Activated CD4-positive, alpha-beta T cell treated with anti-CD3 and anti-CD28 coated beads, Interleukin-2, Interleukin-4, amounts not matched to agents 100 ng/mL and 50 ng/mL, durations not matched to agents 16 hours and 8 hours (primary cell): ENCODE measurements around the gene PCYT2.

ENCODE experiments used
- DNase-seq: peaks from one replicate; pipeline ENCODE4 v3.0.0-alpha.2; 2020; ENCODE audit warnings: low spot score

The PCYT2 gene

DNA sequence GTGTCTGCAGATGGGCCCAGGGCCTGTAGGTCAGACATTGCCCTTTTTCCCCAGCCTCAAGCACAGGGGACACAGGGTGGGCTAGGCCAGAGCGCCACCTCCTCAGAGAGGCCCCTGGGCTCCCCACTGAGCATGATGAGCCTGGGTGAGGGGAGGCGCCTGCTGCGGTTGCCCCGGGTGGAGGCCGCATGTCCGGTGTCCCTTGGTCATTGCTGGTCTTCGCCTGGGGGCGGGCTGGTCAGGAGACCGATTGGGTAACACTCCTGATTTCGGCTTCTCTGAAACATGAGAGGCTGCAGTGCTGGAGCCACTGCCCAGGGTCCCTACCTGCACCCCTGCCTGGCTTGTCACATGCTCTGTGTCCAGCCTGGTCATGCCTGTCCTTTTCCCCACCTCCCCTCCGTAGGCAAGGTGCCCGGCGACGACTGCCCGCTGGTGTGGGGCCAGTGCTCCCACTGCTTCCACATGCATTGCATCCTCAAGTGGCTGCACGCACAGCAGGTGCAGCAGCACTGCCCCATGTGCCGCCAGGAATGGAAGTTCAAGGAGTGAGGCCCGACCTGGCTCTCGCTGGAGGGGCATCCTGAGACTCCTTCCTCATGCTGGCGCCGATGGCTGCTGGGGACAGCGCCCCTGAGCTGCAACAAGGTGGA, 11.6 kb downstream of the PCYT2 start:
- no peak for DNase-seq

DNA sequence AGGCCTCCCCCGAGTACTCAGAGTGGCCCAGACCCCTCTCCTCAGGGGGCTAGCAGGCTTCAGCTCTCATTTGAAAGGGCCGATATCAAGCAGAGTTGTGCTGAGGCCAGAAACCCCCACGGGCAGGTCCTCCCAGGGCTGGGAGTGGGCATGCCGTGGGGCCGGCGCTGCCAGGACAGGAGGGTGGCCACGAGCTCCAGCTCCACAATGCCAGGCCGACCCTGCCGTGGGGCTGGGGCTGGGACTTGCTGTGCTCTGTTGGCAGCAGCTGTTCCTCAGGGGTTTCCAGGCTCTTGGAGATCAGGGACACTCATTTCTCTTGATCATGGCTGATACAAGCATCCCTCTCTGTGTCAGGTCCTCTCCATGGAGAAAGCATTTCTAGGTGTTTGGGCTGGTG, 12.3 kb downstream of the PCYT2 start:
- DNase-seq: no peak

DNA sequence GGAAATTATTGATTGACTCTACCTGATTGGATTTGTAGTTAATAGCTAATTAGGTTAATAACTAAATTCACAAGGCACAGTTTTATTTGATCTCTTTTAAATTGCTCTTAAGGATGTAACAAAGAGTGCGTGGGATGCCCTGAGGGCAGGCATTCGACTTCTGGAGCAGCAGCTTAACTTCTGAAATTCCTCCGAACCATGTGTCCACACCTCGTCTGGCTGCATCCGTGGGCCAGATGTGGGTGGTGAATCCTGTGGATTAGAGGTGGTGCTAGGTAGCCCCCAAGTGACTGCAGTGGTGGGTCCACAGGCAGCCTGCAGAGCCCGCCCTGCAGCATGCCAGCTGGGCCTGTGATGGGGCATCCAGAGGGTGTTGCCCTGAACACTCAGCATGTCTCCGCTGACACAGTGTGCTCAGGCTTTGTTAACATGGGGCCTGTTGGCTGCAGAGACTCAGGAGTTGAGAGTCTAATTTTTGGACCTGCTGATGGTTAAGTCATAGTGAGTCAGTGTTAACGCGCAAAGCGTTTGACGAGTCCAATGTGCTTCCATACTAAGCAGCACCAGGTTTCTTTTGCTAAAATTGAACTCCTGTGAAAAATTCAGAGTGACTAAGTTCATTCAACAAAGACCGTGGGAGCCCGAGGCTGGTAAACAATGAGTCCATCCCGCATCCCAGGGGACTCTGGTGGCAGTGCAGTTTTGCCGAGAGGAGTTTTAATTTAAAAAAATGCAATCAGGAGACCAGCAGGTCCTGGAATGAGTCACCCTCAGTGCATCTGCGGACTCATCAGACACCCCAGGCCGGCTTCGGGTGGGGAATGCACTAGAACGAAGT, 13.0 kb downstream of the PCYT2 start:
- DNase-seq: no peak

DNA sequence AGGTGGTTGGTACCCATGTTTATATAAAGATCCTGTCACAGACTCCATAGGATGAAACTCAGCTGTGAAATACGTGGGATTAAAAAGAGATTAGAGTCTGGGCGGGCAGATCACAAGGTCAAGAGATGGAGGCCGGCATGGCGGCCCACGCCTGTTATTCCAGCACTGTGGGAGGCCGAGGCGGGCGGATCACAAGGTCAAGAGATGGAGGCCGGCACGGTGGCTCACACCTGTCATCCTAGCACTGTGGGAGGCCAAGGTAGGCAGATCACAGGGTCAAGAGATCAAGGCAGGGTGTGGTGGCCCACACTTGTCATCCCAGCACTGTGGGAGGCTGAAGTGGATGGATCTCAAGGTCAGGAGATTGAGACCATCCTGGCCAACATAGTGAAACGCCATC, 15.8 kb downstream of the PCYT2 start:
- no peak for DNase-seq

DNA sequence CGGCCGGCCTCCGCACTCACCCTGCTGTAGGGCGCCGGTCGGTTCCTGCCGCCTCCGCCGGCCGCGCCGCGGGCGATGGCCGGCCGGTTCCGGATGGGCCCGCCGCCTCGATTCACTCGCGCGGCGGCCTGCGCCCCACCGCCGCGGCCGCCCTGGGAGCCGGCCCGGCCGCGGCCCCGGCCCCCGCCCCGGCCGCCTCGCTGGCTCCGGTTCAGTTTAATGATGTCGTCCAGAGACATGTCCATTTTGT, 20.0 kb downstream of the PCYT2 start:
- no peak for DNase-seq

DNA sequence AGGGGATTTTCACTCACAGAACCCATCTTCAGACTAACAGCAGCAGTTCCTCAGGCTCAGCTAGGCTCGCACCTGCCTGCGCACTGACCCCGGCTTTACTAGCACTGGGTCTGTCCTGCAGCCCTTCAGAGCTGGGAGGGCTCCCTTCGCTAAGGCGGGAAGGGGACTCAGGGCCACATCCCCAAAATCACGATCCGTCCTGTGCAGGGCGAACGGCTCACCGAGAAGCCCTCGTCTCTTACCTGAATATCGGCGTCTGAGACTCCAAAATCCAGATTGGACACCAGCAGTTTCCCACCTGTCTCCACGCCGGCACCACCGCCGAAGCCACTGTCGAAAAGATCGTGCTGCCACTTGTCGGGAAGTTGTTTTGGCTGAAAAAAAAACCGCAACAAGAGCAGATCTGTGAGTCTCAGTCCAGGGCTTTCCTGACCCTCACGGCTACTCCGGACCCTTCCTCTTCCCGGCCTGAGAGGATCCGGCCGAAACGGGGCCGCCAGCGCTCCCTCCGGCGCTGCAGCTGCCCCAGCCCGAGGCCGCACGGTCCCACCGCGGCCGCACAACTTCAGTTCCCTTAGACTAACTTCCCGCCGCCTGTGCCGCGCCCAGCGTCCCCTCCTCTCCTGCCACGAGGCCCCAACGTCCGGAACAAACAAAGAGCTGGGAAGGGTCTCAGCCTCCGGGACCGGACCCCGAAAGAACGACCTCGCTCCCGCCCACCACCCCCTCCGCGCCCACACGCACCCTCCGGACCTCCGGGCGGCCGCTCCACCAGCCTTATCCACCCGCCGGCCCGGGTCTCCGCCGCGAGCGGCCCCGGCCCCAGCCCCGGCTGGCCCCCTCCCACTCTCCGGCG, 20.5 kb downstream of the PCYT2 start:
- no peak for DNase-seq

DNA sequence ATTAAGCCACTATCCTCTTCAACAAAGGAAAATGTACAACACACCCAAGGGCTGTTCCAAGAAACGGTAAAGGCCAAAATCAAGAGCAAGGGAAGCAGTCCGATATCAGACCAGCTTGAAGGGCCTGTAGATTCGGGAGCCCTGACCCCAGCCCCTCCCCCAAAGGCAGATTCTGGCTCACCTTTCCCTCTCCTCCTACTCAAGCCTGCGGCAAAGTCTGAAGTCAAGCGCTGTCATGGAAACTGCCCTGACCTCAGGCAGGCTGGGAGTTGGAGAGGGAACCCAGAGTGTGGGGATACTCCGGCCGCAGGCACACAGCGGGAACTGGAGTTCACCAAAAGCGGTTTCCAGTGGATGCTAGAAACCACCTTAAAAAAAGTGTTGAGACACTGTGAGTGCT, 21.6 kb downstream of the PCYT2 start:
- no peak for DNase-seq

DNA sequence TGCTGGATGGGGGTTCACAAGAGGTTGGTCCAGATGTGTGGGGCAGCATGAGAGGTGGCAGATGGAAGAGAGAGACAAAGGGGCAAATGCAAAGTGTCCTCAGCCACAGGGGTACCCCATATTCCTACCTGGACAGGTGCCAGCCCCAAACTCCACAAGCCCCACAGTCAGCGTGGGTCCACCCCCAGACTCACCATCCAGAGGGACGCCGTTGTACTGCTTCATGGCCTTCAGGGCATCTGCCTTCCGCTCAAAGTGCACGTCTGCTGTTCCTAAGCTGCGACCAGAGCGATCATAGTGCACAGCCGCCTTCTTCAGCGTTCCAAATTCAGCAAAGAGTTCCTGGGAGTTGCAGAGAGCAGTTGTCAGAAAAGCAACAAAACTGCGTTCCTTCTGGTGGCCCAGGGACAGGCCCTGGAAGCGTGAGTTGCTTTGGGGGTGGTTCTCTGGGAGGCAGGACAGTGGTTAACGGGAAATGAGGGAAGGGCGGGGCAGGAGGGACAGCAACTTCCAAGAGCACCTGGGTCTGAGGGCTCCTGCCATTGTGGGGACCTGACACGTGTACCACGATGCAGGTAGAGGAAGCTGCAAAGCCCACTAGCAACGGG, 22.1 kb downstream of the PCYT2 start:
- DNase-seq: no peak

DNA sequence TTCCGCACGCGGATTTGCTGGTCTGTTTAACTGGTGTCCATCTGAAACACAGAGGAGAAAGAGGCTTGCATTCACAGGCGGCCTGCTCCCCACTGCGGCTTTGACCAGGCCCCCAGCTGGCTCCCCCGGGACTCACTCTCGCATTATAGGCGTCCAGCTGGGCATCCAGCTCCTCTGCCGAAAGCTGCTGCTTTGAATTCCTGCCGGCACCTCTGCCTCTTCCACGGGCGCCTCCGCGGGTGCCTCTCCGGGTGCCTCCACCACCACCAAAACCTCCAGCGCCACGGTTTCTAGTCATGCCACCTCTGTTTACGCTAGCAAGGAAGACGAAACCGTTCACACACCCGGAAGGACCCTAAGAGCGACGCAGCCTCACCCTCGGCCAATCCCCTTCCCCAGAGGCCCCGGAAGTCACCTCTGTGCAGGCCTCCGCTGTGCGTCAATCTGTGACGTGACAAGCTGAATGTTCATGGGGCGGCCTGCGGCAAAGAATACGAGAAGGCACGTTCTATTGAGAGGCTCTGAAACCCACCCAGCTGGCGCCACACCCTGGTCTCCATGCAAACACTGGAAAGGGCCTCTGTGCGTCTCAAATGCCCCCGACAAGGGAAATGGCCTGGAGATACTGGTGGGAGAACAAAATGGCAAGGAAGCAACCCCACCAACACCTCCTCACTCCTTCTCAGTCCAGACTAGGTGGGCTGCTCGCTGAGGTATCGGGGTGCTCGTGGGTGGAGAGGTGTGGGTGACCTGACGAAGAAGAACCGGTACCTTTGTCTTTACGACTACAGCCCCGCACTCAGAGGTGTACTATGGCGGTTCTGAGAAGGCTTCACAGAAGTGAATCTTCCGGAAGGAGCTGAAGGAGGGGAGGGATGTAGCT, 22.9 kb downstream of the PCYT2 start:
- no peak for DNase-seq

DNA sequence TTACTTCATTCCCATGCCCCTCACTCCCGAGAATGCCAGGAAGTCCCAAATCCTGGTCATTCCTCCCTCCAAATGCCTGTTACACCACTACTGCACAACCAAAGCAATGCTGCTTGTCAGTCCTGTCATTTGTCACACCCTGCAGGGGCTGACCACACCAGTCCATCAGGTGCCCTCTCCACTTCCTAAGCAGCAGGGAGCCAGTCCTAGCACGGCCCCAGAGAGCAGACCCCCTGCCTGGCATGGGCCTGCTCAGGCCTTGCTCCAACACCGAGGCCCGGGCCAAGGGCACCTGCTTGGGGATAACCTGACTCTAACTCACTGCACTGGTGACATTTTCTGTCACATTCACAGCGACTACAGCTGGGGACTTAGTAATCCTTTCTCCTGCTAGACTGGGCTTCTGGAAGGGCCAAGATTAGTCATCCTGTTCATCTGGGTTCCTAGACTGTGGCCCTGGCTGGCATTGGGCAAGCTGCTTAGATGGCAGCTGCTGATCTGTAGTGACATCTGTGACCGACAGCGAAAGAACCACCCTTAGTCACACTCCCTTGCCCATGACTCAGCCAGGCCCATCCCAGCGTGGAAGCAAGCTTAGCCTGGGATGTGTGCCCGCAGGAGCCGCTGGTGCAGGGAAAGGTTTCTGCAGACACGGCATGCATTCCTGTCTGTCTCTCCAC, 25.2 kb downstream of the PCYT2 start:
- no peak for DNase-seq

DNA sequence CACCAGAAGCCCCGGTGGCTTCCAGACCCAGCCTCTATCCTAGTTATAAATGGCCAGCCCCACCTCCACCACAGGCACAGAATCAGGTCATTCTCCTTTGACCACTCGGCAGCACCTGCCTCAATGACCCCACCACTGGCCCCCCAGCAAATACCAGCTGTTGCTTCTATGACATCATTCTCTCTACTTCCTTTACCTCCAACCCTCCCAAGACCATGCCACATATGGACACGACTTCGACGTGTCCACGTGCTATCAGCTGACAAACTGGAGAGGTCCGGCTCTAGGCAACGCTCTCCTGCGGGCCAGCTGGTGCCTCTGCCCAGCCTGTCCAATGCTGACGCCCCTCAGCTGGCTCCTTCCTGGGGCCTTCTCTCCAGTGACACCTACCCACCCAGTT, 25.7 kb downstream of the PCYT2 start:
- no peak for DNase-seq

DNA sequence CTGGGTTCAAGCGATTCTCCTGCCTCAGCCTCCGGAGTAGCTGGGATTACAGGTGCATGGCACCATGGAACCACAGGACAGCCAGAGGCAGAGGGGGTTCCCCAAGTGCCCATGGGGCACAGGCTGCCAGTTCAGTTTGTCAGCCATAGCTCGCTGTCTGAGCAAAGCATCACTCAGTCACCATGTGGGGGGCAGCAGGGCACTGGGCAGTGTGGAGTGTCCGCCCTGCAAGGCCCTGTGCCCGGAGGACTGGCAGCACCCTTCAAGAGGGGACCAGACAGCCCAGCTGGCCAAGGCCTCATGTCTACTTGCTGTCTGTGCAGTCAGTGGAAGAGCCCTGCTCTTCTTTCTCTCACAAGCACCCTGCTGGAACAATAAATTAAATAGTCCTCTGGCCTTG, 26.2 kb downstream of the PCYT2 start:
- no peak for DNase-seq

DNA sequence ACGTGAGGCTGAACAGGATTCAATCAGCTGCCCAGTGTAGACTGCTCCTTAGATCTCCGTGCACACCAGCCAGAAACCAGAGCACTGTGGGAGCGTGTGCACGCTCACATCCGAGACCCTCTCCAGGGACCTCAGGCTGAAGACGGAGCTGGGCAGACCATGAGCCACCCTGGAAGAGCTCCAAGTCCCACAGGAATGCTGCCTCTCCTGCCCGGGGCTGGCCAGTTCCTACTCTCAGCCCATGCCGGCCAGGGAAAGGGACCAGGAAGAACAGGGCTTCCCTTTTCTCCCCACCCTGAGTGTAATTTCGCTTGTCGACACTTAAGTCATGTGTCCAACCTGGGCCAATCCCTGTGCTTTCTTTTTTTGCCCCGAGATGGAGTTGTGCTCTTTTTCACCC, 26.7 kb downstream of the PCYT2 start:
- DNase-seq: no peak

DNA sequence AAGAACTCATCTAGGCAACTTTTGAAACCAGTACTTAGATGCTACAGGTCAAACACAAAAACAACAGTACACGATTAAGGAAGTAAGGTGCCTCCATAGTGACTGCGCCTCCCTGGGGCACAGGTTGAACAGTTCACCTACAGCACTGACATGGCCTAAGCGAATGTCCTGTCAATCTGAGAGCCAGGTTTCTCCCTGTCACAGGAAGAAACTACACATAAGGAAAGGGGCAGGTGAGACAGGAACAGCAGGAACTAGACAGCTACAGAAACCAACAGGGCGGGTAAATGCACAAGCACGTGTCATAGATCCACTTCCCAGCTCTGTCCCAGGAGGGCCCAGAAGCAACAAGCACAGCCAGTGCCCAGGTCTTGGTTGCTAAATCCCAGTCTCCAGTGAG, 32.1 kb downstream of the PCYT2 start:
- no peak for DNase-seq

DNA sequence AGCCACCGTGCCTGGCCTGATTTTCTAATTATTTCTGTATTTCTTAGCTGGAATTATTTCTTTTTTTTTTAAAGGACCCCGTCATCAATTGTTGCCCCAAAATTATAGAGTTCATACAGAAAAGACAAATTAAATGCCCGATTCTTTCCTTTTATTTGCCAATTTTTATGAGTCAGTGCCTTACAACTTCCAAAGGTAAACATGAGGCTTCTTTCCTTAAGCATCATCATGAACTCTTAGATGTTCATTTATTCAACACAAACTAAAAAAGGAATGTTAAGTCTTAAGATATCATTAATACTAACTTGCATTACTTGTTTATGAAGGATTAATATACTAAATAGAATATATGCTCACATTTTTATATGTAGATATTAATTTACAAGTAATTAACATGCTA, 32.9 kb downstream of the PCYT2 start:
- no peak for DNase-seq

DNA sequence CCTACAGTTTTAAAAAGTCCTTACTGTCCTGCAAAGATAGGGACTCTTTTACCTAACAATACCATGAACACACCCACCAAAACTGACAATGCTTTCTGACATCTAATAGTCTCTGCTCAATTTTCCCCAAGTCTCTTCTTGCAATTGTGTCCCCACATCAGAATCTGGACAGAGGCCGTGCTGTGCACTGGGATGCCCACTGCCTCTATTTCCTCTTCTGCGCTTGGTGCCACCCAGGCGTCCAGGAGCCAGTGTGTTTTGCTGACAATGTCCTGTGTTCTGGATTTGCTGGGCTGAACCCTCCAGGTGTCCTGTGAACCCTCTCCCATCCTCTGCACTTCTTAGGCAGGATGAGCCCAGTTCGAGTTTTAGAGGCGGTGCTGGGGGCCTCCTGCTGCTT, 33.6 kb downstream of the PCYT2 start:
- DNase-seq: no peak

DNA sequence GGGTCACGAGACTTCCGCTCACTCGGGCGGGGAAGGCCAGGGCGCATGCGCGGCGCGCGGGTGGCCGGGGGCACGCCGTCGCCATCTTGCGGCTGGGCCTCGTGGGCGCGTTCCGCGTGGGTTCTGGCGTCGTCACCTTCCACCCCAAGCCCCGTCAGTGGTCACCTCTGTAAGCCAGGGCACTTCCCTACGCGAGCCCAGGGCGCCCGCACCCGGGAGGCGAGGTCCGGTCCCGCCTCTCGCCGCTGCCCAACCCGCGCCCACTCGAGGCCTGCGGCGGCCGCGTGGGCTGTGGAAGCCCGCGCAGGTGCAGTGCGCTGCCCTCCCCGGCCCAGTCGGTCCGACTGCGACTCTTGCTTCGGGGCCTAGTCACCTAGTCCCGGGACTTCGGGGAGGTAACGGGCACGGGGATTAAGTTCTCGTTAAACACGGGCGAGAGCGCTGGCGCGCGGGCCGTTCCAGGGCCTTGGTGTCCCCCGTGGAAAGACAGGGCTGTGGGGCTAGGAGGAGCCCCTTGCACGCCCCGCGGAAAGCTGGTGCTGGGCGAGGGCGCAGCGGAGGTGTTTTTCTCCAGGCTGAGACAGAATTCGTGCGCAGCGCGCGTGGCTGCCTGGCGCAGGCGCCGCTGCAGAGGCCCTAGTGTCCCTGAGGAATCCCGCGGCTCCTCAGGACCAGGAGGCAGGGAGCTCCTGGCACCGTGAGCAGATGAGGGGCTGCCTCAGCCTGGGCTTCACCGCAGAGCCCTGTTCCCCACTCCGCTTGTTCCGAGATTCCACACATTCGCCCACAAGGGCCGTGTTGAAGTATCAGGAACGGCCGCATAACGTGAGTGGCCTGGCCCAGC, 39.6 kb downstream of the PCYT2 start:
- peak; percentile 96 for DNase-seq

DNA sequence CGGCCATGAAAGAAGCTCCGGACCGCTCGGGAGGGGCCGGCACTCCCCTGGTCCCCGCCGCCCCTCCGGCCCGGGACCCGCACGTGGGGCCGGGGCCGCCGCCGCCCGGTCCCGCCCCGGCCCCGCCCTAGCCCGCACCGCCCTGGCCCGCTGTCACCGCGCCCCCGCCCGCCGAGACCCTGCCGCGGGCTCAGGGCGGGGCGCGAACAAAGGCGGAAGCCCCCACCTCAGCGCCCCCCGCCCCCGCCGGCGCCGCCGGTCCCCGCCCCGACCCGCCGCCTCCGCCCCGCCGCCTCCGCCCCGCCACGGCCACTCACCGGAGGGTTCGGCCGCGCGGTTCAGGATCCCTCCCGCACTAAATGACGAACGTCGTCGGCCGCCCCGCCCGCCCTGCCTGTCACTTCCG, 40.2 kb downstream of the PCYT2 start, which contains the start of gene ARHGDIA:
Gene ARHGDIA, minus strand, starts transcription at position 357 of the 406 bp plus-strand sequence. CDS start 1,407 bp downstream, outside the sequence.
- no peak for DNase-seq

DNA sequence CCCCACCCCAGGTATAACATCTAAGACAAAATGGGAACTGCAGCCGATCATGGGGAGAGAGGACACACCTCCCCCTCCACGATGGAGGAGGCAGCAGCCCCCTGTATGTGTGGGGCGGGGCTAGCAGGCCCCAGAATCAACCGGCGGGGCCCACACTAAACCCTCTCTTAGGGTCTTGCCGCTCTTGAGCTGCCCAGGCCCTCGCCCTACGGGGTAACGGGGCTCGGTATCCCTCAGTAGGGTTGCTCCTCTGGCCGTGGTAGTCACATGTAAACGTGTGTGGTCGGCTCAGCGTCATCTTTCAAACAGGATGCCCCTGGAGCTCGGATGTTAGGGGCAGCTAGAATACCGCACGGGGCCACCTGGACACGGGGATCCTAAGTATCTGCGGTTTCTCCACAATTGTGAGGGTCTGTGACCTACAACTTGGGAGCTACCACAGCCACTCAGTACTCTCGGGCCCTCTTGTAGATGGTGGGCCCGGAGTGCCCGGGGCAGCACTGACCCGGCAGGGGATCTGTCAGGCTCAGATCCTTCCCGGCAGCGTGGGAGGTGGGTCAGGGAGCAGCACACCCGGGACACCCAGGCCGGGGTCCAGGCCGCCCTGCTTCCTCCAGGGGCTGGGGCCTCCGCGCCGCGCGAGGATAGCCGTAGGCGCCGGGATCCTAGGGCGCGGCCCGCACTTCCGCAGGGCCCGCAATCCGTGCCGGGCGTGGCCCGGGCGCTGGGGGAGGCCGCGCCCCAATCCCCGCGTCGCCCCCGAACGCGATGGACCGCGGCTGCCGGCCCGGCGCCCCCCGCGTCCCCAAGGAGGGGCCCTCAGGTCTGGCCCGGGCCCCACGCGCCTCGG, 40.8 kb downstream of the PCYT2 start:
- no peak for DNase-seq
